ENCODE data around the gene UBE2D3.
A peak's percentile ranks its signal among the peaks of the same experiment; 100 is the strongest.
"Not testable (repeated sequence)": the region's sequence is repeated elsewhere in the genome, so short reads cannot be mapped to it uniquely, and the experiment has no call there.

Gene UBE2D3

DNA sequence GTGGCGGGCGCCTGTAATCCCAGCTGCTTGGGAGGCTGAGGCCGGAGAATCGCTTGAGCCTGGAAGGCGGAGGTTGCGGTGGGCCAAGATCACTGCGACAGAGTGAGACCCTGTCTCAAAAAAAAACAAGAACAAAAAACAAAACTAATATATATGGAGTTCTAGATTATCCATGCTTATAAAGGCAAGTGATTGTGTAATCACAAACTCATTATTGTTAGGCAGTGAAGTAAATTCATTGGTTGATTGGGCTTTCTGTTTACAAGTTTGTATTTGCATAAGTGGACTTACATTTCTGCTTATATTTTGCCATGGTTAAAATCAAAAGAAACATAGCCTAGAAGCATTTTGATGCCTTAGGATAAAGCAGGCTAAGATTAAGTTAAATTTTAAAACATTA is 2.5 kb upstream of the UBE2D3 start:
- no peak for DNase-seq (ENCODE audit: low read depth in 3 of 3)

DNA sequence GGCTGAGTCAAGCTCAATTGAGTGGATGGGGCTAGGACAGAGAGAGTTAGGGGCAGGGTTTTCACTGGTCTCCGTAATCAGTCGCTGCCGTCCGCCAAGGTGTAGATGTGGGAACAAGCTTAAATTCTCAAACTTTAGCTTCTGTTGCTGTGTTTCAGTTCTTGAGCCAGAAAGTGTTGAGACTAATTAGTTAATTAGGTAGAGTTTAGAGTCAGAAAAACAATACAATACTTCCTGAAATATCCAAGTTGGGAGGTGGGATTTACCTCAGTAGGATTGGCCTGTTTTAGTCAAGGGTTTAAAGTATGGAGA is 1.1 kb upstream of the UBE2D3 start:
- DNase-seq (ENCODE audit: low read depth in 3 of 3): no peak

DNA sequence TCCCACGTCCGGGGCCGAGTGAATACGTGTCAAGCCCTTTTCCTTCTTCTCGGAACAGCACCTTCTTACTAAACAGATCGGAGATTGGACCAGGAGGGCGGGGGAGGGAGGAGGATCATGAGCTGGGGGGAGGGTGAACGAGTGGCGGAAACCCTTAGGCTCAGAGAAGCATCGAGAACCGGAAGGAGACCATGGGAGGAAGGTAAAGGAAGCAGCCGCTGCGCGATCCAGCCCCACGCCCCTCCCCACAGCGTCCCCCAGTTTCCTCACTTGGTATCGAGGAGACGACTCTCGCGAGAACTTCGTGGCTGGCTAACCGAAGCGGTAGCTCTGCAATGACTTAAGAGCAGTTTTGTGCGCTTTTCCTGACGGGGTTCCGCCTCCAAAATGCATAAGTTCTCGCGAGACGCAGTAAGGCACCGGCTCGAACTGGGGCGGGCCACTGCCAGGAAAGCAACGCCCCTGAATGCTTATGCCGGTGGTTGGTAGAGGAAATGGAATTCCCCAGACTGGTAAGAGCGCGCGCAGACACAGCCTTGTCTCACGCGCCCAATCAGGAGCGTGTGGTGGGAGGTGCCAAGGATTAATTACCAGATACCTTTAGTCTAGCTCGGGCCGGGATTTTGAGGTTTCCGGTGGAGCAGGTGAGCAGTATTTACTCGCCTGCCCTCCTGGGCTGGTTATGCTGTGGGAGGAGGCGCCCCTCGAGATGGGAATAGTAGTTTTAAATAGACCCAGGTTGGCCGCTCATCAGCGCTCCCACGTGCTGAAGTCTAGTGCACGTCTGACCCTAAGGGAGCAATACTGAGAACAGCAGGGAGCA is 534 bp upstream of the UBE2D3 start:
- DNase-seq (ENCODE audit: low read depth in 3 of 3): peak; percentile 98 to 99 (median 99)

- DNase-seq (ENCODE audit: low read depth in 3 of 3): no peak
Observed at GRCh38 chr4:102826105-102826889, 1.1 kb downstream of the UBE2D3 start.

- no peak for DNase-seq (ENCODE audit: low read depth in 3 of 3)
Observed at GRCh38 chr4:102825261-102826091, 1.9 kb downstream of the UBE2D3 start.

DNA sequence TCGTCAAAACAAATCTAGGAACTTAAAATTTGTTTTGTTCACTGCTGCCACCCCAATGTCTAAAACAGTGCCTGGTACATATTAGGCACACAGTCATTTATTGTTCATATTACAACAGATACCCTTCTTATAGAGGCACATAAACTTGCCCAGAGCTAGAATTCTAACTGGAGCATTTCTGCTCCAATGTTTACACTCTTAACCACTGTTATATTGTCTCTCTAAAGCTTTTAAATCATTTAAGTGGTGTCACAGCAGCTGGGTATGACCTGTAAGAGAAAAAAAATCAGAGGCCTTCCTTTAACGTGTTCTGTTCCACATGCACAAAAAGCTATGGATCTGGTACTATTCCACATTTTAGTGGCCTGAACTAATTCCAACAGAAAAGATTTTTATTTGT is 3.0 kb downstream of the UBE2D3 start:
- no peak for DNase-seq (ENCODE audit: low read depth in 3 of 3)

DNA sequence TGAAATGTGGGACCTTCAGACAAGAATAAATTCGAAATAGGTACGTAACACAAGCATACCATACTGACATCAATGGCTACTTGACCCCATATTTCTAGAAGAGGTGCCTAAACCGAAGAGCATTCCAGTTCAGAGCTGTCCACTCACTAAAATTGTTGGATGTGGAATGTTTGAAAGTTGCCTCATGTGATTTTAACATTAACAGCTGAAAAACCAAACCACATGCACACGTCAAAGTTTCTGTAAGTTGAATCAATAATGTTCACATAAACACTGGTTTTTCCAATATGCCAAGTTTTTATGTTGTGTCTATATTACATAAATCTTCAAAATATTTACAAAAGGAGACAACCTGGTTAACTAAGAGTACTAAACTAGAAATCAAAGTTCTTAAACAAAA is 3.5 kb downstream of the UBE2D3 start:
- no peak for DNase-seq (ENCODE audit: low read depth in 3 of 3)

- no peak for DNase-seq (ENCODE audit: low read depth in 3 of 3)
Observed at GRCh38 chr4:102823464-102823863, 3.9 kb downstream of the UBE2D3 start.

- DNase-seq (ENCODE audit: low read depth in 3 of 3): no peak
Observed at GRCh38 chr4:102819588-102820365, 7.6 kb downstream of the UBE2D3 start.

- DNase-seq (ENCODE audit: low read depth in 3 of 3): not testable (repeated sequence)
Observed at GRCh38 chr4:102819100-102819499, 8.3 kb downstream of the UBE2D3 start.

GRCh38 chr4:102817613-102818268 is 9.6 kb downstream of the UBE2D3 start:
- DNase-seq (ENCODE audit: low read depth in 3 of 3): no peak

GRCh38 chr4:102817021-102817605 is 10.2 kb downstream of the UBE2D3 start:
- DNase-seq (ENCODE audit: low read depth in 3 of 3): no peak

DNA sequence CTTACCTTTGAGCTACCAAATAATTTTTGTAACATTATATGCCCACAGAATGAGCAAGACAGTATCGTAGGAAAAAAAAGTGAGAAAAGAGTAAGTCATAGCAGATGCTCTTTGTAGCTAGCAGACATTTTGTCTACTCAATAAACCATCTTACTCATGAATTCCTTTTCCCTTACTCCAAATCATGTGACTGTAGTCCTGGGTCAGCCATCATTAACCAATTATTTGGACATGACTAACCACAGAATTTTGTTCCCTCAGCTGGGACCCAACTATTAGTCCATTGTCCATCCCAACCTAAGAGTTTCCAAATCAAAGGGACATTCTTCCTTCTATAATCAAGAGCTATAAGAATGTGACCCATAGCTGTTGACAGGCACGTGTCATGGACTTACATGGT is 11.4 kb downstream of the UBE2D3 start:
- DNase-seq (ENCODE audit: low read depth in 3 of 3): no peak

DNA sequence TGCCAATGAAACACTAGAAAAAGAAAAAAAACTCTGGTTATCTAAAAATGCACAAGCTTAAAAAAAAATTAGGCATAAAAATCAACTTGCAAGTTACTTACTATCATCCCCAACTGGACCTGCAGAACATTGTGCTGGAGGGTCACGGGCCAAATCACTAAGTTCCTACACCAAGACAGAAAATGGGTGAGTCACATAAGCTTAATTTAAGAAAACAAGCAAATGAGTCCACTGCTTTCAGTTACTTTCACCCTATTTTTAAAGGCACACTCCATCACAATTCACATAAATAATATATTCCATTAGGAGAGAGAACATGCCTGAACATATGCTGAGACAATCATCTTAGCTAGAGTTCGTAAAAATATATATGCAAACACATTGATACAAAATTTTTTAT is 17.7 kb downstream of the UBE2D3 start:
- no peak for DNase-seq (ENCODE audit: low read depth in 3 of 3)

DNA sequence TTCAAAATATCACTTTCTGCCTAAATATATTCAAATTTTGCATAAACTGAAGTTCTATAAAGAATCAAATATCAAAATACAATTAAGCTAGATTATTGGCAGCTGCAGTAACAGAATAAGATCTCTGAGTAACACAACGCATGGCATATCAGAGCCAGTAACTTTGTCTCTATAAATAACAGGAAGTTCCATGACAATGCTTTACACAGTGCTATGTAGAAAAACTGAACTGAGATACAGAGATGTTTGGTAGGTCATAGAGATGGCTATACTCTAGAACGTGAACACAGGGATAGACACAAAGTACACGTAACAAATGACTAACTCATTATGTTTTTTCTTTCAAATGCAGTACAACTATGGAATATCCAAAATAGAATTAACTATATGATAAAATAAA is 18.2 kb downstream of the UBE2D3 start:
- DNase-seq (ENCODE audit: low read depth in 3 of 3): no peak

DNA sequence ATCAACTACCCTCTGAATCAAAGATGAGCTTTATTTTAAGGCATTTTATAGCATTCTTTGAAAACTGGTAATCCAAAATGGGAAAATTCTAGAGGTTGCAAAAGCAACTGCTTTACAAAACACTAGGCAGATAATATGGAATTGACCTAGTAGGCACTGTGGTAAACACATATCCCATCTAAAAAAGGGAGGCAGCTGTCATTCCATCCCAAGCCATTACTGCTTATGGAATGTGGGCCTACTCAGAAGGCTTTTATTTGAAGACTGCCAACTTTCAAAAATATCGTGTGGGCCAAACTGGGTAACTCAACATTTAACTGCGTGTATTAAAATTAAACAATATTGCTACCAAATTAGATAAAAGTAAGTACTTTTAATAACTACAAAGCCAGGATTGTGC is 19.3 kb downstream of the UBE2D3 start:
- no peak for DNase-seq (ENCODE audit: low read depth in 3 of 3)

DNA sequence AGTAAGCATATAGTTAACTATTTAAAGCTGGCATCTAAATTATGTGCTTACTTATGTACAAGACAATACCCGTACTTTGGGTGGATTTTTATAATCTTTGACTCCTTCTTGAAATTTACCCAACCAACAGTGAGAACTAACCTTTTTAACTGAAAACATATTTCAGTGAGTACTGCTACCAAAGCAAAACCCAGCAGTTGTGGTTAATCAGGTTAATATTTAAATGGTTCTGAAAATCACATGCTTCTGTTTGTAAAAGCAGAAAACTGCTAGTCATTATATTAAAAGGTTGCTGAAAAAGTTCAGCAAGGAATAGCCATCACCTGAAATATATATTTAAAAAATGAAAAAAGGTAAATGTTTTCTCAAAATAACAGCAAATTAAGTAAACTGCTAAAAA is 20.0 kb downstream of the UBE2D3 start:
- no peak for DNase-seq (ENCODE audit: low read depth in 3 of 3)

- no peak for DNase-seq (ENCODE audit: low read depth in 3 of 3)
Observed at GRCh38 chr4:102799816-102800215, 27.5 kb downstream of the UBE2D3 start.

GRCh38 chr4:102794999-102795398 is 32.4 kb downstream of the UBE2D3 start:
- DNase-seq (ENCODE audit: low read depth in 3 of 3): no peak

DNA sequence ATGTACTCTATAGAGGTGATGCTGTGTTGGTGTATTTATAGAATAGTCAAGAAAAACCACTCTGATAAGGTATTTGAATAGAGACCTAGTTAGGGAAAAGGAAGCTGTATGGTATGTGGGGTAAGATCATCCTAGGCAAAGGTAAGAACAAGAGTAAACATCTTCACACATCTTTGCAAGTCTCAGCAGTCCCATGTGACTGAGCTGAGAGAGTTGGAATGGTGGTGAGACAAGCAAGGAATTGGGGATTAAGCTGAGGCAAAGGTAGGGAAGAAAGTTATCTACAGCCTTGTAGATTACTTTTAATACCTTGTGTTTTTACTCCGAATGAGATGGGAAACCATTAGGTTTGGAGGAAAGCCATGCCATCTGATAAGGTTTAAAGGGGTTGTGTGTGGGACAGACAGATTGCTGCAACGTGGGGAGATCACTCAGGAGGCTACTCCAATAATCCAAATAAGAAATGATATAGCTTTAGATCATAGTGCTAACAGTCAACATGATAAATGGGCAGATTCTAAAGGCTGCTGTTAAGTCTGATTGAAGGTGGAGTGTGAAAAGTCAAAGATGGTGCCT is 34.9 kb downstream of the UBE2D3 start:
- DNase-seq (ENCODE audit: low read depth in 3 of 3): no peak

Data from stimulated activated CD4-positive, alpha-beta T cell treated with anti-CD3 and anti-CD28 coated beads, TNF-alpha, amount 100 ng/mL, for 48 hours (primary cell).